ENCODE results near the gene CMIP. TPM values are rescaled to one million over a fixed set of nuclear protein-coding genes. Genes with fewer than 3 reads are reported as not detected.

The CMIP gene
- total RNA-seq, 1 experiment from 2014 or later = 53.6 TPM

DNA sequence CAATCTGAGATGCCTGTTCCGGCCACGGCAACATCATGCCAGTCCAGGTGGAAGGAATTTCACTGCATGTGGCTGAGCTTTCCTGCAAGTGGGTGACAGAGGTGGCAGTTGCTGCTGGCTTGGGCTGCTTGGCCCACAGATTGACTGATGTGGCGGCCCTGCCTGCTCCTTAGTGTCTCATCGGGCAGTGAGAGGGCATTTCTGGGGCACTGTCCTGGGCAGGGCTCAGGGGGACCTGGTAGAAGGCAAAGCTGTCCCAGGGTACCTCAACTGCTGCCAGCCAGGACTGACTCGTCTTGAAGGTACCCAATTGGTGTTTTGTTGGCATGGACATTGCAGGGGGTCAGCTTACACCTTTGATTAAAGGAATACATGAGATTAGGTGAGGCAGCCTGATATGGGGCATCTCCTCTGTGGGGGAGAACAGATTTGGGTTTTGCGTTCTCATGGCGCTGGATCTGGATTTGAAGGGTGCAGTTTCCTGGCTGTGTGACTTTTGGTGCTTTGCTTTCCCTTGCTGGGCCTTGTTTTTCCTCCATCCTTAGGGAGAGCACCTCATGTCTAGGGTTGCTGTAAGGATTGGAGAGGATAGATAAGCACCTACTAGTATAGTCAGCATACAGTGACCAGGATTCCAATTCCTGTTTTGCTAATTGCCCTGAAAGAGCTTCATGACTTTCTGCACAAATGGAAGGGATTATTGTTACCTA is 5.4 kb downstream of the CMIP start:
- TF ChIP-seq, protein P1, sequence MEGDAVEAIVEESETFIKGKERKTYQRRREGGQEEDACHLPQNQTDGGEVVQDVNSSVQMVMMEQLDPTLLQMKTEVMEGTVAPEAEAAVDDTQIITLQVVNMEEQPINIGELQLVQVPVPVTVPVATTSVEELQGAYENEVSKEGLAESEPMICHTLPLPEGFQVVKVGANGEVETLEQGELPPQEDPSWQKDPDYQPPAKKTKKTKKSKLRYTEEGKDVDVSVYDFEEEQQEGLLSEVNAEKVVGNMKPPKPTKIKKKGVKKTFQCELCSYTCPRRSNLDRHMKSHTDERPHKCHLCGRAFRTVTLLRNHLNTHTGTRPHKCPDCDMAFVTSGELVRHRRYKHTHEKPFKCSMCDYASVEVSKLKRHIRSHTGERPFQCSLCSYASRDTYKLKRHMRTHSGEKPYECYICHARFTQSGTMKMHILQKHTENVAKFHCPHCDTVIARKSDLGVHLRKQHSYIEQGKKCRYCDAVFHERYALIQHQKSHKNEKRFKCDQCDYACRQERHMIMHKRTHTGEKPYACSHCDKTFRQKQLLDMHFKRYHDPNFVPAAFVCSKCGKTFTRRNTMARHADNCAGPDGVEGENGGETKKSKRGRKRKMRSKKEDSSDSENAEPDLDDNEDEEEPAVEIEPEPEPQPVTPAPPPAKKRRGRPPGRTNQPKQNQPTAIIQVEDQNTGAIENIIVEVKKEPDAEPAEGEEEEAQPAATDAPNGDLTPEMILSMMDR (IDR thresholded peaks at IDR 0.05; ENCODE audit: unreplicated experiment) = no peak
- no peaks in the 10 kb centered on the region for H3K9me3 Mint-ChIP-seq (ENCODE audit: unreplicated experiment)
- H3K27ac Mint-ChIP-seq (ENCODE audit: low read depth, unreplicated experiment) = no peak overlapping the region
- ChIA-PET CTCF (interaction anchor here (1.3 kb wide), 1 partner anchor 46 kb away, joined by 4 read pairs; no protein-coding TSS in a partner anchor), POLR2A (interaction anchor here (0.8 to 1.4 kb wide), 2 partner anchors 11 to 77 kb away, joined by 3 to 6 read pairs; no protein-coding TSS in a partner anchor)
- intact Hi-C loops (cut with micrococcal nuclease) = loop anchor here (5.0 kb wide), 1 partner anchor 152 kb away; no protein-coding TSS in a partner anchor
- no peak overlapping the region for H3K4me3 Mint-ChIP-seq (ENCODE audit: unreplicated experiment)
- no peaks in the 10 kb centered on the region for H3K27me3 Mint-ChIP-seq (ENCODE audit: insufficient read depth, unreplicated experiment)
- DNase-seq (ENCODE audit: unreplicated experiment) = no peak
- H3K4me1 Mint-ChIP-seq (ENCODE audit: insufficient read depth, unreplicated experiment) = peaks cover 45% of the 10 kb centered on the region
- H3K36me3 Mint-ChIP-seq (ENCODE audit: insufficient read depth, unreplicated experiment) = peaks cover 4% of the 10 kb centered on the region
- no TSS peak for BruUV-seq (replicated peaks)

DNA sequence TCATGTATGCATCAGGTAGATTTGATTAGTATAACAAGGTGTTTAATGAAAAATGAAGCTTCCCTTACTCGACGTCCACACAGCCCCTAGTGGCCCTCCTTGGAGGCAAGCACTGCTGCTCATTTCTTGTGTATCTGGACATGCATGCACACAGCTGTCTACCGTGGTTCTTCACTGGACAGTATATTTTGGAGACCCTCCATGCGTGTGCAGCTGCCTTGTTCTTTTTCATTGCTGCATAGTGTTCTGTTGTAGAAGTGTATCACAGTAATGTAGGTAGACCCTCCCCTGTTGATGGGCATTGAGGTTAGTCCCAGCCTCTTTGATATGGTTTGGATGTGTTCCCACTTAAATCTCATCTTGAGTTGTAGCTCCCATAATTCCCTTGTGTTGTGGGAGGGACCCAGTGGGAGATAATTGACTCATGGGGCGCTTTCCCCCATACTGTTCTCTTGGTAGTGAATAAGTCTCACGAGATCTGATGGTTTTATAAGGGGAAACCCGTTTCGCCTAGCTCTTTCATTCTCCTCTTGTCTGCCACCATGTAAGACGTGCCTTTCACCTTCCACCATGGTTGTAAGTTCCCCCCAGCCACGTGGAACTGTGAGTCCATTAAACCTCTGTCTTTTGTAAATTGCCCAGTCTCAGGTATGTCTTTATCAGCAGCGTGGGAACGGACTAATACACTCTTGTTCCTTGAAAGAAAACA is 6.3 kb downstream of the CMIP start:
- no peaks in the 10 kb centered on the region for H3K9me3 Mint-ChIP-seq (ENCODE audit: unreplicated experiment)
- CTCF ChIA-PET = interaction anchor here (0.6 kb wide), 1 partner anchor 256 kb away, joined by 3 read pairs; no protein-coding TSS in a partner anchor

DNA sequence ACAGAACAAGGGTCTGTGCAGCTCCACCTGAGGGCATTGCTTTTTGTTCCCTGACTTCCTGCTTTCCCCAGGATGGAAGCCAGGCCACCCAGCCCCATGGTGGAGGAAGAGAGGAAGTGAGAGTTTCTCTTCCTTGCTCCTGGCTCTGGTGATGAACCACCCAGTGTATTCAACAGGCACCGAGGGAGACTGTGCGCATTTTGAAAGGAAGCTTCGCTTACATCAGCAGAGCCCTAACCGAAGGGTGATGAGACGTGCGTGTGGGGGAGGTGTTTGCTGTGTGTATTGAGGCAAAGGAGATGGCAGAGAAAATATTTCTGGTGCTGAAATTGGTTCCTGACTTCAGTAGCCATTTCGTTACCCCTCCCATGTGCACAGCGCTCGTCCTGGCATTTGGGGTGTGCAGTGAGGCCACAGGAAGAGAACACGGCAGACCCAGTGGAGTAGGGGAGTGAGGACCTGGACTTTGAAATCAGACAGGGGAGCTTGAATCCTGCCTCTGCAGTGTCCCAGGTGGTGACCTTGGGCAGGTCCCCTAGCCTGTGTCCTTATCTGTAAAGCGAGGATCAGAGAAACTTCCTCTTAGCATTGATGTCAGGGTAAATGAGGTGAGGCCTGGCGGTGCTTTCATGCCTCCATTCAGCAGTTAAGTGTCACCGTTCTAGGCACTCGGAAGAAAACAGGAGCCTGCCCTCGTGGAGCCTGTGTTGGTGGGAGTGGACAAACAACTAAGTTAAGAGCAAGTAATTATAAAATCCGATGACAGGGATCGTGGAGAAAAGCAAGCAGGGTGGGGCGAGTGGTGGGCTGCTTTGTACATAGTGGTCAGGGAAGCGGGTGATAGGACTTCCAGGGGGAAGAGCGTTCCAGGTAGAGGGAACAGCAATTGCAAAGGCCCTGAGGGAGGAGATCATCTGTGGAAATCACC is 7.4 kb downstream of the CMIP start:
- no TSS peak for BruUV-seq (replicated peaks)
- TF ChIP-seq, protein P1 (IDR thresholded peaks at IDR 0.05; ENCODE audit: unreplicated experiment) = no peak
- intact Hi-C loops (cut with micrococcal nuclease) = no loop called here
- CTCF ChIA-PET = interaction anchor here (0.7 kb wide), 1 partner anchor 280 kb away, joined by 4 read pairs; no protein-coding TSS in a partner anchor
- no peaks in the 10 kb centered on the region for H3K27me3 Mint-ChIP-seq (ENCODE audit: insufficient read depth, unreplicated experiment)
- no peak for DNase-seq (ENCODE audit: unreplicated experiment)
- no peaks in the 10 kb centered on the region for H3K9me3 Mint-ChIP-seq (ENCODE audit: unreplicated experiment)
- H3K4me1 Mint-ChIP-seq (ENCODE audit: insufficient read depth, unreplicated experiment) = peaks cover 38% of the 10 kb centered on the region
- H3K27ac Mint-ChIP-seq (ENCODE audit: low read depth, unreplicated experiment) = no peak overlapping the region
- peaks cover 4% of the 10 kb centered on the region for H3K36me3 Mint-ChIP-seq (ENCODE audit: insufficient read depth, unreplicated experiment)
- no peak overlapping the region for H3K4me3 Mint-ChIP-seq (ENCODE audit: unreplicated experiment)
- POLR2A ChIA-PET = no interaction called here

More for the DNA sequence above, 6.3 kb downstream of the CMIP start:
- intact Hi-C loops (cut with micrococcal nuclease) = no loop called here
- no peak overlapping the region for H3K27ac Mint-ChIP-seq (ENCODE audit: low read depth, unreplicated experiment)
- POLR2A ChIA-PET = interaction anchor here (1.4 kb wide), 1 partner anchor 76 kb away, joined by 6 read pairs; no protein-coding TSS in a partner anchor
- no TSS peak for BruUV-seq (replicated peaks)
- TF ChIP-seq, protein P1 (IDR thresholded peaks at IDR 0.05; ENCODE audit: unreplicated experiment) = no peak
- peaks cover 44% of the 10 kb centered on the region for H3K4me1 Mint-ChIP-seq (ENCODE audit: insufficient read depth, unreplicated experiment)
- H3K36me3 Mint-ChIP-seq (ENCODE audit: insufficient read depth, unreplicated experiment) = peaks cover 4% of the 10 kb centered on the region
- H3K27me3 Mint-ChIP-seq (ENCODE audit: insufficient read depth, unreplicated experiment) = no peaks in the 10 kb centered on the region
- DNase-seq (ENCODE audit: unreplicated experiment) = no peak
- no peak overlapping the region for H3K4me3 Mint-ChIP-seq (ENCODE audit: unreplicated experiment)
